Natural killer cell (primary cell): Measurements from ENCODE around the gene TPTE2. TPM values are rescaled to one million over a fixed set of nuclear protein-coding genes. Genes with fewer than 3 reads are reported as not detected.

Experiments used
- ATAC-seq, 3 donors: fragments of 150-1000 bp in 2 of 3; fragments of 200-7000 bp in 1 of 3; cut with Tn5 transposase; 1 replicate in 1 of 3; 2 replicates in 2 of 3; pipeline ENCODE4 v1.10.0; 2021; ENCODE audit warnings: mild to moderate bottlenecking in 2 of 3, moderate library complexity in 2 of 3
- DNase-seq, 2 donors: peaks; one replicate each; pipeline versions ENCODE4 v3.0.0 to v3.0.0-alpha.2; 2013 to 2021; ENCODE audit warnings: mixed read lengths in 1 of 2
- H3K27ac ChIP-seq: one replicate; pipeline ENCODE4 v1.5.1; 2013; ENCODE audit warnings: mild to moderate bottlenecking, low read length
- H3K27me3 ChIP-seq: one replicate; pipeline ENCODE4 v1.6.1; 2013; ENCODE audit warnings: low read length; ENCODE audit not compliant: control insufficient read depth, insufficient read depth
- H3K36me3 ChIP-seq: one replicate; pipeline ENCODE4 v1.6.1; 2013; ENCODE audit warnings: low read length; ENCODE audit not compliant: control insufficient read depth, insufficient read depth
- H3K4me1 ChIP-seq: one replicate; pipeline ENCODE4 v1.6.1; 2013; ENCODE audit warnings: low read length; ENCODE audit not compliant: control insufficient read depth, insufficient read depth
- H3K4me3 ChIP-seq: one replicate; pipeline ENCODE4 v1.5.1; 2013; ENCODE audit warnings: low read length
- H3K9me3 ChIP-seq: one replicate; pipeline ENCODE4 v1.6.1; 2013; ENCODE audit warnings: low read length; ENCODE audit not compliant: control insufficient read depth, insufficient read depth
- H3K27ac Mint-ChIP-seq, 2 donors: one replicate each; pipeline ENCODE4 v1.8.0; 2022; ENCODE audit warnings: mild to moderate bottlenecking in 2 of 2, mixed read lengths in 2 of 2, moderate library complexity in 1 of 2
- H3K27me3 Mint-ChIP-seq, 2 donors: one replicate each; pipeline ENCODE4 v1.8.0; 2022; ENCODE audit warnings: low read depth in 2 of 2, mixed read lengths in 2 of 2
- H3K36me3 Mint-ChIP-seq: one replicate; pipeline ENCODE4 v1.8.0; 2022; ENCODE audit warnings: mixed read lengths
- H3K4me1 Mint-ChIP-seq, 2 donors: one replicate each; pipeline ENCODE4 v1.8.0; 2022; ENCODE audit warnings: mixed read lengths in 2 of 2
- H3K4me3 Mint-ChIP-seq: one replicate; pipeline ENCODE4 v1.8.0; 2022; ENCODE audit warnings: mild to moderate bottlenecking, moderate library complexity, mixed read lengths
- H3K9me3 Mint-ChIP-seq, 2 donors: one replicate each; pipeline ENCODE4 v1.8.0; 2022; ENCODE audit warnings: mixed read lengths in 2 of 2
- WGBS: methylation state at CpG from one replicate; pipeline ENCODE4 v1.1.7; 2013; ENCODE audit warnings: missing lambda C conversion rate; ENCODE audit not compliant: insufficient coverage; 5-methylcytosine and 5-hydroxymethylcytosine counted together
- intact Hi-C: fragments of 100-400 bp; cut with micrococcal nuclease; formaldehyde crosslinking; loops from one replicate; pipeline ENCODE4 v1.14.2; 2022
- total RNA-seq, 4 donors: library from RNA; stranded (reverse); fragments of 120-200 nt in 1 of 4; gene quantifications; one replicate each; pipeline versions ENCODE4 v1.2.3 to v1.2.4, GENCODE V29; 2013 to 2022
- TF ChIP-seq, protein P1 (sequence below): fragments of 200-600 bp; IDR thresholded peaks from one replicate; pipeline ENCODE4 v1.8.0; 2022; ENCODE audit warnings: antibody characterized with exemption

TPTE2 gene
- total RNA-seq, 3 donors from 2014 or later (not counting 1 experiment from before 2014, with no cell fraction given): 0.41 TPM; not detected in 2

GRCh38 chr13:19605161-19605955 lies 44.0 kb upstream of the TPTE2 start:
- H3K27me3 Mint-ChIP-seq: peaks cover 29 to 35% of the 10 kb centered on the region in 2 donors
- H3K36me3 ChIP-seq: no peaks in the 10 kb centered on the region
- intact Hi-C loops: no loop called here

DNA sequence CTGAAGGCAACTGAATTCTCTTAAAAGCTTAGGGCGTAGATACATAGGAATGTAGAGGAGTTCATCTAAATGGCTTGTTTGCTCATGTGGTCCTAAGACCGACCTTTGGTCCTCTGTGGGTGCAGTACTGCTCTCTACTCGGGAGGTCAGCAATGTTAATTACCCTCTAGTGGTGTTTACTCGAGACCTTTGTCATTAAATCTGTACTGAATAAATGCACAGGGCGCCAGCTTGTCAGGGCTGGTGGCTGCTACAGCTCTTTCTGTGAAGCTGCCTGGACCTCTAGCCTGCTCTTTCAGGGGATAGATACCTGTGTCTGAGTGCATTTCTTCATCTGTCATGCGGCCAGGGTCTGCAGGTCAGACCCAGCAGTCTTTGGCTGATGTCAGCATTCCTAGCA lies 43.0 kb upstream of the TPTE2 start:
- 78% methylated on average over 6 of the region's 6 CpGs for WGBS
- no peak for DNase-seq
- H3K4me1 ChIP-seq: peaks cover 8% of the 10 kb centered on the region
- H3K36me3 ChIP-seq: no peaks in the 10 kb centered on the region
- H3K36me3 Mint-ChIP-seq: no peaks in the 10 kb centered on the region
- no peak overlapping the region for H3K27ac Mint-ChIP-seq
- TF ChIP-seq, protein P1, sequence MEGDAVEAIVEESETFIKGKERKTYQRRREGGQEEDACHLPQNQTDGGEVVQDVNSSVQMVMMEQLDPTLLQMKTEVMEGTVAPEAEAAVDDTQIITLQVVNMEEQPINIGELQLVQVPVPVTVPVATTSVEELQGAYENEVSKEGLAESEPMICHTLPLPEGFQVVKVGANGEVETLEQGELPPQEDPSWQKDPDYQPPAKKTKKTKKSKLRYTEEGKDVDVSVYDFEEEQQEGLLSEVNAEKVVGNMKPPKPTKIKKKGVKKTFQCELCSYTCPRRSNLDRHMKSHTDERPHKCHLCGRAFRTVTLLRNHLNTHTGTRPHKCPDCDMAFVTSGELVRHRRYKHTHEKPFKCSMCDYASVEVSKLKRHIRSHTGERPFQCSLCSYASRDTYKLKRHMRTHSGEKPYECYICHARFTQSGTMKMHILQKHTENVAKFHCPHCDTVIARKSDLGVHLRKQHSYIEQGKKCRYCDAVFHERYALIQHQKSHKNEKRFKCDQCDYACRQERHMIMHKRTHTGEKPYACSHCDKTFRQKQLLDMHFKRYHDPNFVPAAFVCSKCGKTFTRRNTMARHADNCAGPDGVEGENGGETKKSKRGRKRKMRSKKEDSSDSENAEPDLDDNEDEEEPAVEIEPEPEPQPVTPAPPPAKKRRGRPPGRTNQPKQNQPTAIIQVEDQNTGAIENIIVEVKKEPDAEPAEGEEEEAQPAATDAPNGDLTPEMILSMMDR: no peak
- intact Hi-C loops: no loop called here
- peaks cover 3% of the 10 kb centered on the region for H3K9me3 ChIP-seq
- peaks cover 37 to 43% of the 10 kb centered on the region in 2 donors for H3K27me3 Mint-ChIP-seq
- peaks cover 7% of the 10 kb centered on the region for H3K27me3 ChIP-seq
- H3K4me1 Mint-ChIP-seq: no peaks in the 10 kb centered on the region
- H3K9me3 Mint-ChIP-seq: no peaks in the 10 kb centered on the region
- ATAC-seq: no peak
- H3K27ac ChIP-seq: no peak overlapping the region
- H3K4me3 Mint-ChIP-seq: peak overlapping the region; percentile 35
- no peak overlapping the region for H3K4me3 ChIP-seq

More at GRCh38 chr13:19605161-19605955, 44.0 kb upstream of the TPTE2 start:
- Histone ChIP-seq H3K9me3 (peaks cover 3% of the 10 kb centered on the region), H3K27me3 (peaks cover 7% of the 10 kb centered on the region), H3K4me1 (peaks cover 8% of the 10 kb centered on the region), H3K4me3 (no peak overlapping the region), H3K27ac (no peak overlapping the region)
- TF ChIP-seq, protein P1: no peak
- Mint-ChIP-seq H3K4me3 (no peak overlapping the region), H3K27ac (no peak overlapping the region), H3K36me3 (no peaks in the 10 kb centered on the region), H3K9me3 (no peaks in the 10 kb centered on the region), H3K4me1 (no peaks in the 10 kb centered on the region)
- WGBS: 96% methylated on average over 6 of the region's 7 CpGs
- ATAC-seq (no peak), DNase-seq (no peak)

DNA sequence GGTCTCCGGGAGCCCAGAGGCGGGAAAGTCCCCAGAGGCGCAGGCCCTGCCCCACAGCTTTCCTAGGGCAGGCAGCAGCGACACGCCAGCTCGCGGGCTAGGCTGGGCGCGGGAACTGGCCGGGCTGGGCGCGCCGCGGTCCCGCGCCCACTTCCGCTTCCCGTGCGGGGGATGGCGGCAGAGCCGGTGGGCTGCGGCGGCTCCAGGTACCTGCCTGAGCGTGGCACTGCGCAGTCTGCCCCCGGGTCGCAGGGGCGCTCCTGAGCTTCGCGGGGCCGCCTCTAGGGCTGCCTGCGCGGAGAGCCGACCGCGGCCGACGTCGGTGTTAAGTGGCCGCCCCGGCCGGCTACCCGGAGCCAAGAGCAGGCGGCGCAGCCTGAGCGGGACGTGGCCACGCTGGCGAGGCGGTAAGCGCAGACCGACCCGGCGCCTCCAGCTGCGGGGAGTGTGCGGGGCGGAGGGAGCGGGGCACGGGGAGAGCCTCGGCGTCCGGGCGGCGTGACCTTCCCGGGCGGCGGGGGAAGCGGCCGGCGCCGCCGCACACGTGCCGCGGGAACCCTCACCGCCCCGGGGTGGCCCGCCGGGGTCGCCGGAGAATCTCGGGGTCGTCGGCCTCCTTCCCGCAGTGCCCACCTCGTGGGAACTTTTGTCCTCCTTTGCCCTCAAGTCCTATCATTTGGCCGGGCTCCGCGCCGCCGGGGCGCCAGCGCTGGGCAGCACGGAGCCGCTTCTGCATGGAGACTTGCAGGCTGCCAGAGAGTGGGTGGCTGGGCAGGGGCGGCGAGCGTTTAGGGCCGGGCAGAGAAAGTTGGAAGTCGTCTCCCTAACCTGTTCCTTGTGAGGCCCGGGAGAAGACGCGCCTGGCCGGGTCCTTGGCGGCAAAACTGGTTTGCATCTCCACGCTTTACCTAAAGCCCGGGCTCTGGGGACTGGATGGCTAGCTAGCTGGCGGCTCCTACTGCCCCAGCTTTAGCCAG lies 40.7 kb upstream of the TPTE2 start:
- H3K27me3 Mint-ChIP-seq: peaks cover 48 to 49% of the 10 kb centered on the region in 2 donors
- DNase-seq (peak; percentile 18 to 46), ATAC-seq (peak; percentile 60 to 90 (median 87))
- Histone ChIP-seq H3K4me1 (peaks cover 8% of the 10 kb centered on the region), H3K27ac (no peak overlapping the region), H3K4me3 (no peak overlapping the region), H3K36me3 (no peaks in the 10 kb centered on the region), H3K9me3 (peaks cover 3% of the 10 kb centered on the region), H3K27me3 (peaks cover 7% of the 10 kb centered on the region)
- intact Hi-C loops: no loop called here
- no peak overlapping the region for H3K27ac Mint-ChIP-seq
- TF ChIP-seq, protein P1: no peak
- H3K36me3 Mint-ChIP-seq: no peaks in the 10 kb centered on the region
- H3K4me1 Mint-ChIP-seq: no peaks in the 10 kb centered on the region
- H3K4me3 Mint-ChIP-seq: peak overlapping the region; percentile 37
- WGBS: 3% methylated on average over 108 of the region's 108 CpGs
- H3K9me3 Mint-ChIP-seq: no peaks in the 10 kb centered on the region
